ENCODE data around the gene NUDT5. TPM values are rescaled to one million over a fixed set of nuclear protein-coding genes. Genes with fewer than 3 reads are reported as not detected.

Gene NUDT5
- total RNA-seq, 1 donor = 51.0 TPM

- DNase-seq (ENCODE audit: insufficient read length, low spot score, missing footprints) = no peak
- H3K4me2 ChIP-seq (ENCODE audit: insufficient read depth, low read length) = no peak overlapping the region
- H3K9me3 ChIP-seq (ENCODE audit: low read depth, low read length) = no peaks in the 10 kb centered on the region
- H3K27me3 ChIP-seq (ENCODE audit: insufficient read depth, low read length) = no peaks in the 10 kb centered on the region
- no peak overlapping the region for H3K4me3 ChIP-seq (ENCODE audit: insufficient read depth, low read length)
- H3K36me3 ChIP-seq (ENCODE audit: insufficient read depth, low read length) = peaks cover 43% of the 10 kb centered on the region
- no peak overlapping the region for H3K27ac ChIP-seq (ENCODE audit: low read depth, low read length)
- no peaks in the 10 kb centered on the region for H4K20me1 ChIP-seq (ENCODE audit: insufficient read depth, low read length)
- TF ChIP-seq CTCF (IDR thresholded peaks at IDR 0.05; ENCODE audit: extremely low read depth, low read depth, low read length) = no peak
- H3K4me1 ChIP-seq (ENCODE audit: insufficient read depth, low read length) = no peaks in the 10 kb centered on the region
- no peaks in the 10 kb centered on the region for H3K79me2 ChIP-seq (ENCODE audit: insufficient read depth, low read length)
- H2AFZ ChIP-seq (ENCODE audit: low read length) = no peak overlapping the region
Observed at GRCh38 chr10:12158111-12158510, 37.6 kb downstream of the NUDT5 start.

DNA sequence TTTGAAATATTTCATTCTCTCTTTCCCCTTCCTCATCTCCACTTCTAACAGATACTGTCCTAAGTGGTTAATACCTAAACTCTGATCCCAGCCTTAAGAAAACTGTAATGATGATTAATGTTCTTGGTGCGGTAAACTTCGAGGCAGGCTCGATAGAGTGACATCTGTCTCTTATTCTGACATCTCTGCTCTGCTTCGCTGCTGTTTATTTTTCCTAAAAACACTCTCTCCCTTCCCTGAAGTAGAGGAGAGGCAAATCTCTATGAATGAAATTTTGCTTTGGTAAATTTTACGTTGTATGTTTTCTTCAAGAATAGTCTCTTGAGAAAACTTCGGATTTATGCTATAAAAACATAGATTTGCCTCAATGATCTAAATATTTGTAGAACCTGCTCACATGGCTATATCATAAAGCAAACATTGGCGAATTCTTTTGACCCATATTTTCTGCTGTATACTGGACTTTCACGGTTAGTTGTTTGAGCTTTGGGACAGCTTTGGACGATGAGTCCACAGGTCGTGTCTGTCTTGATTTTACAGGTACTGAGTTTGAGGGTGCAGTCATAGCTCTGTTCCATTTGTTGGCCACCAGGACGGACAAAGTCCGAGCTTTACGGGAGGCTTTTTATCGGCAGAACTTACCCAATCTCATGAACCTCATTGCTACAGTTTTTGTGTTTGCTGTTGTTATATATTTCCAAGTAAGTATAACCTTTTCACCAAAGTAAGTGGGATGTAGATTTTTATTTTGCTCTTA lies 39.1 kb downstream of the NUDT5 start:
- no peak overlapping the region for H3K4me2 ChIP-seq (ENCODE audit: insufficient read depth, low read length)
- H3K9me3 ChIP-seq (ENCODE audit: low read depth, low read length) = no peaks in the 10 kb centered on the region

GRCh38 chr10:12154516-12154915 lies 41.2 kb downstream of the NUDT5 start:
- H4K20me1 ChIP-seq (ENCODE audit: insufficient read depth, low read length) = no peaks in the 10 kb centered on the region
- H2AFZ ChIP-seq (ENCODE audit: low read length) = no peak overlapping the region
- no peaks in the 10 kb centered on the region for H3K79me2 ChIP-seq (ENCODE audit: insufficient read depth, low read length)
- no peak for DNase-seq (ENCODE audit: insufficient read length, low spot score, missing footprints)
- no peak overlapping the region for H3K4me3 ChIP-seq (ENCODE audit: insufficient read depth, low read length)
- no peak overlapping the region for H3K27ac ChIP-seq (ENCODE audit: low read depth, low read length)
- H3K9me3 ChIP-seq (ENCODE audit: low read depth, low read length) = no peaks in the 10 kb centered on the region
- H3K27me3 ChIP-seq (ENCODE audit: insufficient read depth, low read length) = no peaks in the 10 kb centered on the region
- no peaks in the 10 kb centered on the region for H3K4me1 ChIP-seq (ENCODE audit: insufficient read depth, low read length)
- TF ChIP-seq CTCF (IDR thresholded peaks at IDR 0.05; ENCODE audit: extremely low read depth, low read depth, low read length) = no peak
- no peak overlapping the region for H3K4me2 ChIP-seq (ENCODE audit: insufficient read depth, low read length)
- H3K36me3 ChIP-seq (ENCODE audit: insufficient read depth, low read length) = peaks cover 30% of the 10 kb centered on the region

More for the DNA sequence above, 39.1 kb downstream of the NUDT5 start:
- no peaks in the 10 kb centered on the region for H3K27me3 ChIP-seq (ENCODE audit: insufficient read depth, low read length)
- no peaks in the 10 kb centered on the region for H3K4me1 ChIP-seq (ENCODE audit: insufficient read depth, low read length)
- no peak overlapping the region for H3K27ac ChIP-seq (ENCODE audit: low read depth, low read length)
- H3K4me3 ChIP-seq (ENCODE audit: insufficient read depth, low read length) = no peak overlapping the region
- H3K79me2 ChIP-seq (ENCODE audit: insufficient read depth, low read length) = no peaks in the 10 kb centered on the region
- H2AFZ ChIP-seq (ENCODE audit: low read length) = no peak overlapping the region
- no peak for TF ChIP-seq CTCF (IDR thresholded peaks at IDR 0.05; ENCODE audit: extremely low read depth, low read depth, low read length)
- peaks cover 33% of the 10 kb centered on the region for H3K36me3 ChIP-seq (ENCODE audit: insufficient read depth, low read length)
- H4K20me1 ChIP-seq (ENCODE audit: insufficient read depth, low read length) = no peaks in the 10 kb centered on the region
- DNase-seq (ENCODE audit: insufficient read length, low spot score, missing footprints) = no peak

DNA sequence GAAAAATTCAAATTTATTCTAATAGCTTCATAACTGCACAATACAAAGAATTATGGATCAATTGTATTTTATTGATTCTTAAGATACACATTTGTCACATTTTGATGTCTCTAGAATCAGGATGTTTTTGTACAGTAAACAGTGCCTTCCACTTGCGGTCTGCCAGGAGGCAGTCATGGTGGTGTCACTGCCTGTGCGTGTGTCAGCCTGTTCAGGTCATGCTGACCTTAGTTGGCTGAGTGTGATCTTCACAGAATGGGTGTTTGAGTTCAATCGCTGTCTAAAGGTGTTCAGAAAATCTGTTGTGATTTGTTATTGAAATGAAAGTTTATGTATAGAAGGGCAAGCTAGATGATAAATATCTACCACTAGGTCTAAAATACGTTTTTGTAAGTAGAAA lies 45.5 kb downstream of the NUDT5 start:
- DNase-seq (ENCODE audit: insufficient read length, low spot score, missing footprints) = no peak
- Histone ChIP-seq H3K9me3 (ENCODE audit: low read depth, low read length) (no peaks in the 10 kb centered on the region), H3K27ac (ENCODE audit: low read depth, low read length) (no peak overlapping the region), H3K27me3 (ENCODE audit: insufficient read depth, low read length) (no peaks in the 10 kb centered on the region), H3K4me3 (ENCODE audit: insufficient read depth, low read length) (no peak overlapping the region), H3K4me2 (ENCODE audit: insufficient read depth, low read length) (no peak overlapping the region), H3K4me1 (ENCODE audit: insufficient read depth, low read length) (no peaks in the 10 kb centered on the region), H3K36me3 (ENCODE audit: insufficient read depth, low read length) (peaks cover 20% of the 10 kb centered on the region), H2AFZ (ENCODE audit: low read length) (no peak overlapping the region), H4K20me1 (ENCODE audit: insufficient read depth, low read length) (no peaks in the 10 kb centered on the region), H3K79me2 (ENCODE audit: insufficient read depth, low read length) (no peaks in the 10 kb centered on the region)
- no peak for TF ChIP-seq CTCF (IDR thresholded peaks at IDR 0.05; ENCODE audit: extremely low read depth, low read depth, low read length)

All from osteoblast (primary cell).